ENCODE data around the gene DGKH. TPM values are rescaled to one million over a fixed set of nuclear protein-coding genes. Genes with fewer than 3 reads are reported as not detected.

The DGKH gene
- total and polyA plus RNA-seq, 11 donors = 1.8 to 13.1 (median 7.4) TPM

DNA sequence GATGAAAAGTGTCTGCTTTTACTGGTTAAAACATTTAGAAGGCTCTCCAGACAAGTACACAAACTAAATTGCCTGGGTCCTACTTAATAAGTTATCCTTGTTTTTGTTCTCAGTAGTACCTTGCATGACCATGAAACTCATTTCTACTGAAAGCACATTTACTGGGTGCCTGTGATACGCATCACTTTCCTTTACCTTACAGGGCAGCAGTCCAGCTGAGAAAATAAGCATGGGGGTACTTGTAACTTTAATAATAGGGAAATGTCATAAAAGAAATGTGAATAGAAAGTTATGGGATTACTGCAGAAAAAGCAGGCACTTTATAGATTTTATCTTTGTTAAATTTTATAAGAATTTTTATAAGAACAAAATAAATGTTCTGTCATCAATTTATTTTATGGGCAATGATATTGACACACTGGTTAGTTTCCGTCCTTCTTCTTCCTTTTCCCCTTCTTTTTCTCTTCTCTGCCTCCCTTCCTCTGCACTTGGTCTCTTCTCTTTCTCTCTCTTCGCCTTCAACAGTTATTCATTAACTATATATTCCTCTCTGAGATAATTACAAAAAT lies 116.2 kb downstream of the DGKH start:
- 79 to 97% (median 96%) methylated on average over 3 of the region's 3 CpGs for WGBS, 4 donors
- no peak for DNase-seq
- Histone ChIP-seq H3K27me3 (no peaks in the 10 kb centered on the region), H3K9me3 (no peaks in the 10 kb centered on the region), H3K4me1 (no peaks in the 10 kb centered on the region), H3K4me3 (no peak overlapping the region), H3K36me3 (peaks cover 0 to 71% (median 41%) of the 10 kb centered on the region in 9 donors), H3K27ac (no peak overlapping the region)
- ATAC-seq = no peak
- no peak for TF ChIP-seq POLR2A (IDR thresholded peaks at IDR 0.05)
- TF ChIP-seq, protein P1, sequence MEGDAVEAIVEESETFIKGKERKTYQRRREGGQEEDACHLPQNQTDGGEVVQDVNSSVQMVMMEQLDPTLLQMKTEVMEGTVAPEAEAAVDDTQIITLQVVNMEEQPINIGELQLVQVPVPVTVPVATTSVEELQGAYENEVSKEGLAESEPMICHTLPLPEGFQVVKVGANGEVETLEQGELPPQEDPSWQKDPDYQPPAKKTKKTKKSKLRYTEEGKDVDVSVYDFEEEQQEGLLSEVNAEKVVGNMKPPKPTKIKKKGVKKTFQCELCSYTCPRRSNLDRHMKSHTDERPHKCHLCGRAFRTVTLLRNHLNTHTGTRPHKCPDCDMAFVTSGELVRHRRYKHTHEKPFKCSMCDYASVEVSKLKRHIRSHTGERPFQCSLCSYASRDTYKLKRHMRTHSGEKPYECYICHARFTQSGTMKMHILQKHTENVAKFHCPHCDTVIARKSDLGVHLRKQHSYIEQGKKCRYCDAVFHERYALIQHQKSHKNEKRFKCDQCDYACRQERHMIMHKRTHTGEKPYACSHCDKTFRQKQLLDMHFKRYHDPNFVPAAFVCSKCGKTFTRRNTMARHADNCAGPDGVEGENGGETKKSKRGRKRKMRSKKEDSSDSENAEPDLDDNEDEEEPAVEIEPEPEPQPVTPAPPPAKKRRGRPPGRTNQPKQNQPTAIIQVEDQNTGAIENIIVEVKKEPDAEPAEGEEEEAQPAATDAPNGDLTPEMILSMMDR (IDR thresholded peaks at IDR 0.05) = no peak
- intact Hi-C loops (cut with DNase I) = no loop called here

DNA sequence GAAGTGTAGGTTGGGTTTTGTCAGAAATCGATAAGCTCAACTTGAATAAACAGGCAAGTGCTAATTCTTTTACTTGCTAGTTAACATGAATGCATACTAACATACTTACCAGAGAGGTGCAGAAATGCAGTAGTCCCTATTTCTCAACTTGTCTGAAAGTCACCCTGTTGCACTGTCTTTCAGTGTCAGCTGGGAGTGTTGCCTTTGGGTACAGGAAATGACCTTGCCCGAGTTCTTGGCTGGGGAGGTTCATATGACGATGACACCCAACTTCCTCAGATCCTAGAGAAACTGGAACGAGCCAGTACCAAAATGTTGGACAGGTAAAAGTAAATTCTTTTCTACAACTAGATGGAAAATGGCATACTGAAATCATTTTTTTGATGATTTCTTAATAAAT lies 120.0 kb downstream of the DGKH start:
- Histone ChIP-seq H3K36me3 (peaks cover 0 to 52% (median 34%) of the 10 kb centered on the region in 9 donors), H3K27me3 (no peaks in the 10 kb centered on the region), H3K4me1 (no peaks in the 10 kb centered on the region), H3K9me3 (no peaks in the 10 kb centered on the region), H3K27ac (no peak overlapping the region), H3K4me3 (no peak overlapping the region)
- no peak for DNase-seq
- intact Hi-C loops (cut with DNase I) = no loop called here
- WGBS, 4 donors = 67 to 83% (median 77%) methylated on average over 4 of the region's 4 CpGs
- TF ChIP-seq POLR2A (IDR thresholded peaks at IDR 0.05) = no peak
- TF ChIP-seq, protein P1 (IDR thresholded peaks at IDR 0.05) = no peak
- no peak for ATAC-seq

DNA sequence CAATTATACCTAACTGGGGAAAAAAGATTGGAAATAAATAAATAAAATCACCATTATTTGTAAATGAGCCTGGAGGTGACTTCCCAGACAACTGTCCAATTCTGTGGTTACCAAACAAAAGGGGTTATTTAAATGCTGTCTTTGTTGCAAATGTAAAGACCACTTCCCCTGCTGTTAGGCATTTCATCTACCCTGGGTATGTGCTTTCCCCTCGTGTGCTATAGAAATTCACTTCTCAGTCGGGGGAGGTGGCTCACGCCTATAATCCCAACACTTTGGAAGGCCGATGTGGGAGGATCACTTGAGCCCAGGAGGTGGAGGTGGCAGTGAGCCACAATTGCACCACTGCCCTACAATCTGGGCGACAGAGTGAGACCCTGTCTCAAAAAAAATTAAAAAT lies 121.6 kb downstream of the DGKH start:
- H3K27ac ChIP-seq = no peak overlapping the region
- no peaks in the 10 kb centered on the region for H3K4me1 ChIP-seq
- 87 to 97% (median 91%) methylated on average over 5 of the region's 5 CpGs for WGBS, 4 donors
- no peak for DNase-seq
- no peaks in the 10 kb centered on the region for H3K27me3 ChIP-seq
- TF ChIP-seq POLR2A (IDR thresholded peaks at IDR 0.05) = no peak
- TF ChIP-seq, protein P1 (IDR thresholded peaks at IDR 0.05) = no peak
- no peak overlapping the region for H3K4me3 ChIP-seq
- H3K36me3 ChIP-seq = peaks cover 0 to 59% (median 42%) of the 10 kb centered on the region in 9 donors
- H3K9me3 ChIP-seq = no peaks in the 10 kb centered on the region
- intact Hi-C loops (cut with DNase I) = no loop called here
- no peak for ATAC-seq

DNA sequence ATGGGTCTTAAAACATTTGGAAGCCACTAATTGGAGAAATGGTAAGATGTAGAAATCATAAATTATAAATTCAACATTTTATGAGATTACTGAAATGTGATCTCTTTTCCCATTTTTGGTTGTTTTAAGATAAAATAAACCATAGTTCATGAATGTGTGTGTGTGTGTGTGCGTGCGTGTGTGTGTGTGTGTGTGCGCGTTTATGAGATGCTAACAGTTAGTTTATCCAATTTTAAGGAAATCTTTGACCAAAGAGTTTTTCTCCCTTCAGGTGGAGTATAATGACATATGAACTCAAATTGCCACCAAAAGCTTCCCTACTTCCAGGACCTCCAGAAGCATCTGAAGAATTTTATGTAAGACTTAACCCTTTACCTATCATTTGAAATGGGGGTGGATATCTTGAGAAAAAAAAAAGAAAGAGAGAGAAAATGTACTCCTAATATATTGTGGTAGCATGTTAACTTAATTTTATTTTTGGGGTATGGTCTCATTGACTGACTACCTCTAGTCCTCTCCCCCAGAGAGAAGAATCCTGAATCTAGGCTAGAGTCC lies 125.4 kb downstream of the DGKH start:
- no peak for TF ChIP-seq POLR2A (IDR thresholded peaks at IDR 0.05)
- TF ChIP-seq, protein P1 (IDR thresholded peaks at IDR 0.05) = no peak
- intact Hi-C loops (cut with DNase I) = no loop called here
- Histone ChIP-seq H3K9me3 (no peaks in the 10 kb centered on the region), H3K27ac (no peak overlapping the region), H3K4me3 (no peak overlapping the region), H3K4me1 (no peaks in the 10 kb centered on the region), H3K27me3 (no peaks in the 10 kb centered on the region), H3K36me3 (peaks cover 0 to 55% (median 23%) of the 10 kb centered on the region in 9 donors)
- ATAC-seq = no peak
- no peak for DNase-seq
- 75 to 98% (median 88%) methylated on average over 4 of the region's 4 CpGs for WGBS, 4 donors
